ENCODE results near the gene GPR176.

- TF ChIP-seq, protein P1, sequence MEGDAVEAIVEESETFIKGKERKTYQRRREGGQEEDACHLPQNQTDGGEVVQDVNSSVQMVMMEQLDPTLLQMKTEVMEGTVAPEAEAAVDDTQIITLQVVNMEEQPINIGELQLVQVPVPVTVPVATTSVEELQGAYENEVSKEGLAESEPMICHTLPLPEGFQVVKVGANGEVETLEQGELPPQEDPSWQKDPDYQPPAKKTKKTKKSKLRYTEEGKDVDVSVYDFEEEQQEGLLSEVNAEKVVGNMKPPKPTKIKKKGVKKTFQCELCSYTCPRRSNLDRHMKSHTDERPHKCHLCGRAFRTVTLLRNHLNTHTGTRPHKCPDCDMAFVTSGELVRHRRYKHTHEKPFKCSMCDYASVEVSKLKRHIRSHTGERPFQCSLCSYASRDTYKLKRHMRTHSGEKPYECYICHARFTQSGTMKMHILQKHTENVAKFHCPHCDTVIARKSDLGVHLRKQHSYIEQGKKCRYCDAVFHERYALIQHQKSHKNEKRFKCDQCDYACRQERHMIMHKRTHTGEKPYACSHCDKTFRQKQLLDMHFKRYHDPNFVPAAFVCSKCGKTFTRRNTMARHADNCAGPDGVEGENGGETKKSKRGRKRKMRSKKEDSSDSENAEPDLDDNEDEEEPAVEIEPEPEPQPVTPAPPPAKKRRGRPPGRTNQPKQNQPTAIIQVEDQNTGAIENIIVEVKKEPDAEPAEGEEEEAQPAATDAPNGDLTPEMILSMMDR (IDR thresholded peaks at IDR 0.05), result no peak
- TF ChIP-seq EP300 (IDR thresholded peaks at IDR 0.05) (no peak), POLR2A (IDR thresholded peaks at IDR 0.05) (no peak)
These were observed 127.2 kb downstream of the GPR176 start for GRCh38 chr15:39792844-39793335.

Data from ovary (tissue), 3 donors.